Trophoblast cell (in vitro differentiated cells and primary cell): ENCODE results near the gene PNPLA1.

Experiments
- DNase-seq, 2 donors: peaks; one replicate each; pipeline ENCODE4 v3.0.0-alpha.2; 2016
- H2AFZ ChIP-seq: 2 replicates; pipeline ENCODE4 v1.6.1; 2013; ENCODE audit warnings: low read length, moderate library complexity, mild to moderate bottlenecking; ENCODE audit not compliant: insufficient read depth, poor library complexity
- H2AK5ac ChIP-seq: 2 replicates; pipeline ENCODE4 v1.6.1; 2013; ENCODE audit warnings: mild to moderate bottlenecking, low read length
- H2BK120ac ChIP-seq: 2 replicates; pipeline ENCODE4 v1.6.1; 2013; ENCODE audit warnings: low read length, mild to moderate bottlenecking, moderate library complexity; ENCODE audit not compliant: insufficient read depth, poor library complexity
- H2BK12ac ChIP-seq: 2 replicates; pipeline ENCODE4 v1.6.1; 2013; ENCODE audit warnings: mild to moderate bottlenecking, low read length, moderate library complexity
- H2BK5ac ChIP-seq: 2 replicates; pipeline ENCODE4 v1.6.1; 2013; ENCODE audit warnings: low read length, low read depth, moderate library complexity, mild to moderate bottlenecking; ENCODE audit not compliant: poor library complexity
- H3K14ac ChIP-seq: 2 replicates; pipeline ENCODE4 v1.6.1; 2013; ENCODE audit warnings: mild to moderate bottlenecking, low read length
- H3K18ac ChIP-seq: 2 replicates; pipeline ENCODE4 v1.6.1; 2013; ENCODE audit warnings: mild to moderate bottlenecking, low read length
- H3K23ac ChIP-seq: 2 replicates; pipeline ENCODE4 v1.6.1; 2013; ENCODE audit warnings: low read length
- H3K27ac ChIP-seq: 2 replicates; pipeline ENCODE4 v1.5.1; 2013; ENCODE audit warnings: low read depth, mild to moderate bottlenecking, inconsistent platforms, low read length, moderate library complexity
- H3K27me3 ChIP-seq: 2 replicates; pipeline ENCODE4 v1.6.1; 2013; ENCODE audit warnings: inconsistent platforms, mild to moderate bottlenecking, low read length, moderate library complexity; ENCODE audit not compliant: insufficient read depth
- H3K36me3 ChIP-seq, 2 experiments: 1 replicate in 1 of 2; 2 replicates in 1 of 2; pipeline ENCODE4 v1.6.1; 2013; ENCODE audit warnings: low read length in 2 of 2, mild to moderate bottlenecking in 2 of 2, moderate library complexity in 1 of 2; ENCODE audit not compliant: insufficient read depth in 2 of 2, control insufficient read depth in 1 of 2
- H3K4ac ChIP-seq: 2 replicates; pipeline ENCODE4 v1.6.1; 2013; ENCODE audit warnings: low read depth, mild to moderate bottlenecking, low read length, moderate library complexity
- H3K4me1 ChIP-seq, 2 experiments: 1 replicate in 1 of 2; 2 replicates in 1 of 2; pipeline ENCODE4 v1.6.1; 2013; ENCODE audit warnings: low read length in 2 of 2, mild to moderate bottlenecking in 2 of 2, moderate library complexity in 1 of 2; ENCODE audit not compliant: insufficient read depth in 2 of 2, control insufficient read depth in 1 of 2
- H3K4me2 ChIP-seq: 2 replicates; pipeline ENCODE4 v1.6.1; 2013; ENCODE audit warnings: inconsistent platforms, mild to moderate bottlenecking, low read length, moderate library complexity
- H3K4me3 ChIP-seq: 2 replicates; pipeline ENCODE4 v1.5.1; 2013; ENCODE audit warnings: mild to moderate bottlenecking, low read depth, low read length, inconsistent platforms
- H3K79me1 ChIP-seq: one replicate; pipeline ENCODE4 v1.6.1; 2013; ENCODE audit warnings: low read length
- H3K79me2 ChIP-seq: 2 replicates; pipeline ENCODE4 v1.6.1; 2013; ENCODE audit warnings: low read length, mild to moderate bottlenecking; ENCODE audit not compliant: control insufficient read depth, insufficient read depth, poor library complexity
- H3K9ac ChIP-seq: 2 replicates; pipeline ENCODE4 v1.6.1; 2013; ENCODE audit warnings: mild to moderate bottlenecking, low read length
- H3K9me3 ChIP-seq: 2 replicates; pipeline ENCODE4 v1.6.1; 2013; ENCODE audit warnings: low read depth, mild to moderate bottlenecking, control low read depth, inconsistent platforms, low read length; ENCODE audit not compliant: insufficient read depth
- H4K12ac ChIP-seq: 2 replicates; pipeline ENCODE4 v1.6.1; 2013; ENCODE audit warnings: low read depth, mild to moderate bottlenecking, low read length, moderate library complexity
- H4K8ac ChIP-seq: 2 replicates; pipeline ENCODE4 v1.6.1; 2013; ENCODE audit warnings: low read depth, mild to moderate bottlenecking, low read length, moderate library complexity
- H4K91ac ChIP-seq: one replicate; pipeline ENCODE4 v1.6.1; 2013; ENCODE audit warnings: low read depth, mild to moderate bottlenecking, low read length, moderate library complexity
- WGBS: extraction: QIAGEN DNeasy Blood & Tissue Kit; methylation state at CpG from one replicate; pipeline ENCODE4 v1.1.7; 2013; ENCODE audit warnings: missing lambda C conversion rate; ENCODE audit not compliant: insufficient read length, insufficient coverage; ENCODE audit errors: extremely low coverage; 5-methylcytosine and 5-hydroxymethylcytosine counted together

PNPLA1 gene

GRCh38 chr6:36319821-36320220 lies 50.0 kb downstream of the PNPLA1 start:
- no peak overlapping the region for H3K18ac ChIP-seq
- H2AFZ ChIP-seq, result no peak overlapping the region
- H3K27me3 ChIP-seq, result no peaks in the 10 kb centered on the region
- no peak overlapping the region for H2AK5ac ChIP-seq
- no peak overlapping the region for H2BK5ac ChIP-seq
- no peak overlapping the region for H2BK12ac ChIP-seq
- no peaks in the 10 kb centered on the region for H3K36me3 ChIP-seq
- no peak for DNase-seq
- H4K8ac ChIP-seq, result no peak overlapping the region
- H3K23ac ChIP-seq, result no peak overlapping the region
- H3K14ac ChIP-seq, result no peak overlapping the region
- no peak overlapping the region for H4K12ac ChIP-seq
- no CpG with 5 or more reads among the region's 2 CpGs for WGBS
- no peaks in the 10 kb centered on the region for H3K79me2 ChIP-seq
- H3K4me1 ChIP-seq, result peaks cover under 1 to 4% of the 10 kb centered on the region in 2 experiments
- H3K4me2 ChIP-seq, result no peak overlapping the region
- no peak overlapping the region for H4K91ac ChIP-seq
- H3K9ac ChIP-seq, result no peak overlapping the region
- H3K79me1 ChIP-seq, result no peaks in the 10 kb centered on the region
- no peak overlapping the region for H3K4me3 ChIP-seq
- no peak overlapping the region for H3K27ac ChIP-seq
- H3K4ac ChIP-seq, result no peak overlapping the region
- peaks cover 3% of the 10 kb centered on the region for H3K9me3 ChIP-seq
- no peak overlapping the region for H2BK120ac ChIP-seq

GRCh38 chr6:36320475-36320874 lies 50.6 kb downstream of the PNPLA1 start:
- H3K79me1 ChIP-seq, result no peaks in the 10 kb centered on the region
- H3K9me3 ChIP-seq, result peaks cover 3% of the 10 kb centered on the region
- peaks cover 0 to 4% of the 10 kb centered on the region in 2 experiments for H3K4me1 ChIP-seq
- no peak overlapping the region for H3K23ac ChIP-seq
- no peak overlapping the region for H2BK120ac ChIP-seq
- H4K8ac ChIP-seq, result no peak overlapping the region
- no peak overlapping the region for H3K4ac ChIP-seq
- H4K91ac ChIP-seq, result no peak overlapping the region
- no CpG with 5 or more reads among the region's 11 CpGs for WGBS
- peak in 1 of 2 donors; percentile 18 for DNase-seq
- no peak overlapping the region for H3K18ac ChIP-seq
- no peak overlapping the region for H2AK5ac ChIP-seq
- no peaks in the 10 kb centered on the region for H3K36me3 ChIP-seq
- H3K14ac ChIP-seq, result no peak overlapping the region
- H3K4me3 ChIP-seq, result no peak overlapping the region
- no peak overlapping the region for H2AFZ ChIP-seq
- no peaks in the 10 kb centered on the region for H3K79me2 ChIP-seq
- no peaks in the 10 kb centered on the region for H3K27me3 ChIP-seq
- H3K9ac ChIP-seq, result no peak overlapping the region
- no peak overlapping the region for H3K4me2 ChIP-seq
- no peak overlapping the region for H4K12ac ChIP-seq
- no peak overlapping the region for H2BK5ac ChIP-seq
- H3K27ac ChIP-seq, result no peak overlapping the region
- H2BK12ac ChIP-seq, result no peak overlapping the region

GRCh38 chr6:36322591-36322990 lies 52.7 kb downstream of the PNPLA1 start:
- no peak overlapping the region for H3K14ac ChIP-seq
- no CpG with 5 or more reads among the region's 3 CpGs for WGBS
- H3K36me3 ChIP-seq, result no peaks in the 10 kb centered on the region
- no peak overlapping the region for H3K27ac ChIP-seq
- H3K27me3 ChIP-seq, result no peaks in the 10 kb centered on the region
- no peak overlapping the region for H4K12ac ChIP-seq
- H2BK120ac ChIP-seq, result no peak overlapping the region
- H4K8ac ChIP-seq, result no peak overlapping the region
- no peak overlapping the region for H4K91ac ChIP-seq
- DNase-seq, result no peak
- no peak overlapping the region for H3K23ac ChIP-seq
- no peak overlapping the region for H3K4ac ChIP-seq
- H3K9ac ChIP-seq, result no peak overlapping the region
- no peak overlapping the region for H2AK5ac ChIP-seq
- H3K4me1 ChIP-seq, result peaks cover 0 to 4% of the 10 kb centered on the region in 2 experiments
- no peak overlapping the region for H3K4me3 ChIP-seq
- no peaks in the 10 kb centered on the region for H3K79me2 ChIP-seq
- peaks cover 3% of the 10 kb centered on the region for H3K9me3 ChIP-seq
- no peak overlapping the region for H2BK12ac ChIP-seq
- no peak overlapping the region for H2BK5ac ChIP-seq
- H3K79me1 ChIP-seq, result no peaks in the 10 kb centered on the region
- no peak overlapping the region for H3K4me2 ChIP-seq
- H2AFZ ChIP-seq, result no peak overlapping the region
- H3K18ac ChIP-seq, result no peak overlapping the region

- Histone ChIP-seq H2BK12ac (no peak overlapping the region), H3K4me1 (peaks cover 0 to 4% of the 10 kb centered on the region in 2 experiments), H3K4ac (no peak overlapping the region), H3K9ac (peak overlapping the region; percentile 26), H4K91ac (no peak overlapping the region), H3K27me3 (no peaks in the 10 kb centered on the region), H3K79me1 (no peaks in the 10 kb centered on the region), H3K27ac (no peak overlapping the region), H2AFZ (no peak overlapping the region), H3K18ac (no peak overlapping the region), H2BK120ac (no peak overlapping the region), H3K4me3 (peak overlapping the region; percentile 43), H2BK5ac (no peak overlapping the region), H4K8ac (no peak overlapping the region), H4K12ac (no peak overlapping the region), H3K36me3 (no peaks in the 10 kb centered on the region), H3K23ac (no peak overlapping the region), H3K14ac (no peak overlapping the region), H3K9me3 (peaks cover 3% of the 10 kb centered on the region), H2AK5ac (no peak overlapping the region), H3K4me2 (no peak overlapping the region), H3K79me2 (no peaks in the 10 kb centered on the region)
- no peak for DNase-seq
- no CpG with 5 or more reads among the region's 8 CpGs for WGBS
Observed at GRCh38 chr6:36323062-36323461, 53.2 kb downstream of the PNPLA1 start.
